ENCODE data around the gene PRRC1.

DNA sequence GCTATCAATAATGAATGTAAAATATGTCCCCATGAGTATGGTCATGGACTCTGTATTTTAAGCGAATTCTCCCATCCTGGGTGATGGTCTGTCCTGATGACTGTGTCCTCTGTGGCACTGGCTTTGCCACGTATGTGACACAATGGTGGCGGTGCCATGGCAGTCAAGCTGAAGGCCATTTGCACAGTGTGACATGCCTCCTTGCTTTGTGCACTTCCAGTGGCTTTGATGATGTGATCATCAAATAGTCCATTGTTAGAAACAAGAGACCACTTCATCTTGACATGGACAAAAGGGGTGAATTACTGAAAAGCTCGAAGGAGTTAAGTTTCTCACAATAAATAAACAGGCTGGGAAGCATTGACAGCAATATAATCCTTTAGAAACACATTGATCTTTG, 31.0 kb upstream of the PRRC1 start:
- TF ChIP-seq, protein P1, sequence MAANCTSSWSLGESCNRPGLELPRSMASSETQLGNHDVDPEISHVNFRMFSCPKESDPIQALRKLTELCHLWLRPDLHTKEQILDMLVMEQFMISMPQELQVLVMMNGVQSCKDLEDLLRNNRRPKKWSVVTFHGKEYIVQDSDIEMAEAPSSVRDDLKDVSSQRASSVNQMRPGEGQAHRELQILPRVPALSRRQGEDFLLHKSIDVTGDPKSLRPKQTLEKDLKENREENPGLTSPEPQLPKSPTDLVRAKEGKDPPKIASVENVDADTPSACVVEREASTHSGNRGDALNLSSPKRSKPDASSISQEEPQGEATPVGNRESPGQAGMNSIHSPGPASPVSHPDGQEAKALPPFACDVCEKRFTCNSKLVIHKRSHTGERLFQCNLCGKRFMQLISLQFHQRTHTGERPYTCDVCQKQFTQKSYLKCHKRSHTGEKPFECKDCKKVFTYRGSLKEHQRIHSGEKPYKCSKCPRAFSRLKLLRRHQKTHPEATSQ (tag by site-specific recombination; IDR thresholded peaks at IDR 0.05), result no peak
- TF ChIP-seq, protein P2, sequence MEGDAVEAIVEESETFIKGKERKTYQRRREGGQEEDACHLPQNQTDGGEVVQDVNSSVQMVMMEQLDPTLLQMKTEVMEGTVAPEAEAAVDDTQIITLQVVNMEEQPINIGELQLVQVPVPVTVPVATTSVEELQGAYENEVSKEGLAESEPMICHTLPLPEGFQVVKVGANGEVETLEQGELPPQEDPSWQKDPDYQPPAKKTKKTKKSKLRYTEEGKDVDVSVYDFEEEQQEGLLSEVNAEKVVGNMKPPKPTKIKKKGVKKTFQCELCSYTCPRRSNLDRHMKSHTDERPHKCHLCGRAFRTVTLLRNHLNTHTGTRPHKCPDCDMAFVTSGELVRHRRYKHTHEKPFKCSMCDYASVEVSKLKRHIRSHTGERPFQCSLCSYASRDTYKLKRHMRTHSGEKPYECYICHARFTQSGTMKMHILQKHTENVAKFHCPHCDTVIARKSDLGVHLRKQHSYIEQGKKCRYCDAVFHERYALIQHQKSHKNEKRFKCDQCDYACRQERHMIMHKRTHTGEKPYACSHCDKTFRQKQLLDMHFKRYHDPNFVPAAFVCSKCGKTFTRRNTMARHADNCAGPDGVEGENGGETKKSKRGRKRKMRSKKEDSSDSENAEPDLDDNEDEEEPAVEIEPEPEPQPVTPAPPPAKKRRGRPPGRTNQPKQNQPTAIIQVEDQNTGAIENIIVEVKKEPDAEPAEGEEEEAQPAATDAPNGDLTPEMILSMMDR (tag by site-specific recombination; IDR thresholded peaks at IDR 0.05), result no peak
- no peak for TF ChIP-seq ZNF366 (tag by site-specific recombination; conservative IDR thresholded peaks at IDR 0.05)
- TF ChIP-seq ZNF792 (tag by site-specific recombination; IDR thresholded peaks at IDR 0.05), result no peak
